ENCODE results near the gene UNC13B.
"Not testable (repeated sequence)": the region's sequence is repeated elsewhere in the genome, so short reads cannot be mapped to it uniquely, and the experiment has no call there.

Gene UNC13B

GRCh38 chr9:35164711-35165110 lies 2.9 kb downstream of the UNC13B start:
- DNase-seq = no peak

- not testable (repeated sequence) for DNase-seq
These were observed 5.6 kb downstream of the UNC13B start for GRCh38 chr9:35167429-35167828.

GRCh38 chr9:35168963-35169362 lies 7.2 kb downstream of the UNC13B start:
- DNase-seq = no peak

GRCh38 chr9:35172878-35173277 lies 11.1 kb downstream of the UNC13B start:
- no peak for DNase-seq

- no peak for DNase-seq
These were observed 15.7 kb downstream of the UNC13B start for GRCh38 chr9:35177520-35177919.

GRCh38 chr9:35179347-35180280 lies 17.8 kb downstream of the UNC13B start:
- no peak for DNase-seq

- no peak for DNase-seq
These were observed 19.0 kb downstream of the UNC13B start for GRCh38 chr9:35180801-35181200.

GRCh38 chr9:35182401-35182800 lies 20.6 kb downstream of the UNC13B start:
- DNase-seq = not testable (repeated sequence)

- DNase-seq = not testable (repeated sequence)
These were observed 21.4 kb downstream of the UNC13B start for GRCh38 chr9:35182996-35183754.

- DNase-seq = not testable (repeated sequence)
These were observed 22.1 kb downstream of the UNC13B start for GRCh38 chr9:35183755-35184480.

GRCh38 chr9:35186524-35186923 lies 24.7 kb downstream of the UNC13B start:
- DNase-seq = no peak

- no peak for DNase-seq
These were observed 28.4 kb downstream of the UNC13B start for GRCh38 chr9:35190203-35190602.

- no peak for DNase-seq
These were observed 29.3 kb downstream of the UNC13B start for GRCh38 chr9:35191105-35191504.

- no peak for DNase-seq
These were observed 32.0 kb downstream of the UNC13B start for GRCh38 chr9:35193762-35194161.

GRCh38 chr9:35195683-35196082 lies 33.9 kb downstream of the UNC13B start:
- no peak for DNase-seq

GRCh38 chr9:35198191-35198590 lies 36.4 kb downstream of the UNC13B start:
- DNase-seq = no peak

GRCh38 chr9:35203528-35203927 lies 41.7 kb downstream of the UNC13B start:
- DNase-seq = no peak

GRCh38 chr9:35205340-35205739 lies 43.5 kb downstream of the UNC13B start:
- no peak for DNase-seq

GRCh38 chr9:35211854-35212253 lies 50.0 kb downstream of the UNC13B start:
- DNase-seq = no peak

GRCh38 chr9:35220659-35221338 lies 59.0 kb downstream of the UNC13B start:
- no peak for DNase-seq

GRCh38 chr9:35225677-35226076 lies 63.9 kb downstream of the UNC13B start:
- no peak for DNase-seq

- no peak for DNase-seq
These were observed 64.8 kb downstream of the UNC13B start for GRCh38 chr9:35226651-35227050.

GRCh38 chr9:35227284-35227683 lies 65.5 kb downstream of the UNC13B start:
- no peak for DNase-seq

Measured in activated CD8-positive, alpha-beta memory T cell treated with anti-CD3 and anti-CD28 coated beads, Interleukin-2, amount 50 U/mL, for 4 hours (primary cell).